ENCODE data around the gene GPR108.

The GPR108 gene

GRCh38 chr19:6736169-6736916 is 1.0 kb downstream of the GPR108 start:
- DNase-seq = no peak

- DNase-seq = no peak
These were observed 2.0 kb downstream of the GPR108 start for GRCh38 chr19:6735181-6735911.

GRCh38 chr19:6734096-6734696 is 3.2 kb downstream of the GPR108 start:
- no peak for DNase-seq

- DNase-seq = no peak
These were observed 3.9 kb downstream of the GPR108 start for GRCh38 chr19:6733338-6734095.

- no peak for DNase-seq
These were observed 4.5 kb downstream of the GPR108 start for GRCh38 chr19:6732803-6733337.

- no peak for DNase-seq
These were observed 5.6 kb downstream of the GPR108 start for GRCh38 chr19:6731822-6732221.

GRCh38 chr19:6730941-6731670 is 6.3 kb downstream of the GPR108 start:
- DNase-seq = no peak

- no peak for DNase-seq
These were observed 7.1 kb downstream of the GPR108 start for GRCh38 chr19:6730153-6730804.

- no peak for DNase-seq
These were observed 7.7 kb downstream of the GPR108 start for GRCh38 chr19:6729573-6730152.

GRCh38 chr19:6728346-6728745 is 9.0 kb downstream of the GPR108 start:
- no peak for DNase-seq

- no peak for DNase-seq
These were observed 11.7 kb downstream of the GPR108 start for GRCh38 chr19:6725513-6726231.

- DNase-seq = no peak
These were observed 12.5 kb downstream of the GPR108 start for GRCh38 chr19:6724631-6725492.

GRCh38 chr19:6723738-6724137 is 13.6 kb downstream of the GPR108 start:
- no peak for DNase-seq

- DNase-seq = no peak
These were observed 14.2 kb downstream of the GPR108 start for GRCh38 chr19:6723108-6723618.

GRCh38 chr19:6721773-6722172 is 15.6 kb downstream of the GPR108 start:
- DNase-seq = no peak

GRCh38 chr19:6721138-6721474 is 16.3 kb downstream of the GPR108 start:
- DNase-seq = no peak

GRCh38 chr19:6720369-6721137 is 16.8 kb downstream of the GPR108 start, which contains the start of gene C3:
C3 (minus strand) TSS chr19:6720650; CDS start chr19:6720589, 61 bp downstream.
- no peak for DNase-seq

GRCh38 chr19:6719992-6720368 is 17.4 kb downstream of the GPR108 start:
- DNase-seq = no peak

GRCh38 chr19:6719540-6719861 is 17.9 kb downstream of the GPR108 start:
- no peak for DNase-seq

All from NCI-H187 (cell line).